GM06990 (cell line): ENCODE results near the gene KCNA10.

Experiments used
- DNase-seq: peaks from one replicate; pipeline ENCODE4 v3.0.0-alpha.2; 2011; ENCODE audit not compliant: insufficient read length; ENCODE audit errors: extremely low read depth
- H3K27me3 ChIP-seq: replicated peaks from 2 replicates; pipeline ENCODE4 v1.6.0; 2011; ENCODE audit warnings: low read length; ENCODE audit not compliant: control insufficient read depth, insufficient read depth
- H3K36me3 ChIP-seq: 2 replicates; pipeline ENCODE4 v1.5.1; 2011; ENCODE audit warnings: low read length; ENCODE audit not compliant: control insufficient read depth, insufficient read depth
- H3K4me3 ChIP-seq: replicated peaks from 2 replicates; pipeline ENCODE4 v1.5.1; 2011; ENCODE audit warnings: low read depth, mild to moderate bottlenecking, control low read depth, low read length
- TF ChIP-seq, protein P1 (sequence below): IDR thresholded peaks from 2 replicates; pipeline ENCODE4 v1.5.1; 2011; ENCODE audit warnings: low read length, control low read depth, mild to moderate bottlenecking, inconsistent platforms; ENCODE audit not compliant: insufficient read depth, poor library complexity, severe bottlenecking

KCNA10 gene

GRCh38 chr1:110493059-110493699, 25.8 kb downstream of the KCNA10 start:
- DNase-seq, result no peak
- TF ChIP-seq, protein P1, sequence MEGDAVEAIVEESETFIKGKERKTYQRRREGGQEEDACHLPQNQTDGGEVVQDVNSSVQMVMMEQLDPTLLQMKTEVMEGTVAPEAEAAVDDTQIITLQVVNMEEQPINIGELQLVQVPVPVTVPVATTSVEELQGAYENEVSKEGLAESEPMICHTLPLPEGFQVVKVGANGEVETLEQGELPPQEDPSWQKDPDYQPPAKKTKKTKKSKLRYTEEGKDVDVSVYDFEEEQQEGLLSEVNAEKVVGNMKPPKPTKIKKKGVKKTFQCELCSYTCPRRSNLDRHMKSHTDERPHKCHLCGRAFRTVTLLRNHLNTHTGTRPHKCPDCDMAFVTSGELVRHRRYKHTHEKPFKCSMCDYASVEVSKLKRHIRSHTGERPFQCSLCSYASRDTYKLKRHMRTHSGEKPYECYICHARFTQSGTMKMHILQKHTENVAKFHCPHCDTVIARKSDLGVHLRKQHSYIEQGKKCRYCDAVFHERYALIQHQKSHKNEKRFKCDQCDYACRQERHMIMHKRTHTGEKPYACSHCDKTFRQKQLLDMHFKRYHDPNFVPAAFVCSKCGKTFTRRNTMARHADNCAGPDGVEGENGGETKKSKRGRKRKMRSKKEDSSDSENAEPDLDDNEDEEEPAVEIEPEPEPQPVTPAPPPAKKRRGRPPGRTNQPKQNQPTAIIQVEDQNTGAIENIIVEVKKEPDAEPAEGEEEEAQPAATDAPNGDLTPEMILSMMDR, result no peak
- Histone ChIP-seq H3K4me3 (no peak overlapping the region), H3K27me3 (no peaks in the 10 kb centered on the region; the same call in 1 of the 2 replicates), H3K36me3 (no peaks in the 10 kb centered on the region)

GRCh38 chr1:110492573-110492972, 26.4 kb downstream of the KCNA10 start:
- Histone ChIP-seq H3K4me3 (no peak overlapping the region), H3K27me3 (no peaks in the 10 kb centered on the region; the same call in 1 of the 2 replicates), H3K36me3 (no peaks in the 10 kb centered on the region)
- DNase-seq, result no peak
- TF ChIP-seq, protein P1, result no peak

GRCh38 chr1:110490791-110491451, 28.1 kb downstream of the KCNA10 start:
- H3K27me3 ChIP-seq, result no peaks in the 10 kb centered on the region; the same call in 1 of the 2 replicates
- TF ChIP-seq, protein P1, result no peak
- no peak for DNase-seq
- H3K4me3 ChIP-seq, result no peak overlapping the region
- H3K36me3 ChIP-seq, result no peaks in the 10 kb centered on the region

GRCh38 chr1:110489973-110490542, 28.9 kb downstream of the KCNA10 start:
- H3K36me3 ChIP-seq, result no peaks in the 10 kb centered on the region
- H3K4me3 ChIP-seq, result no peak overlapping the region
- DNase-seq, result no peak

DNA sequence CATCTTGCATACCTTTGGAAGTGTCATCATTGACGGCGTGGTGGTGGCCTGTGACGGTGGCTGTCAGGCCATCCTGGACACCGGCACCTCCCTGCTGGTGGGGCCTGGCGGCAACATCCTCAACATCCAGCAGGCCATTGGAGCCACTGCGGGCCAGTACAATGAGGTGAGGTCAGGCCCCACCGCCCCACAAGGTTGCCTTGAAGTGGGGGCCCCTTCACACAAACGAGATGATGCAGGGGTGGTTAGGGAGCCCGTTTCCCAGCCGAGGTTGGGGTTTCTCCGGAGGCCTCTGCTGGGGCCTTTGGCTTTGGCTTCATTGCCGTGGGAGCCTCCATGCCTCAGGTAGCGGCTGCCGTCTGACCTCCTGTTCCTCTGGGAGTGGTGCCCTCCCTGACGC, 29.6 kb downstream of the KCNA10 start:
- H3K4me3 ChIP-seq, result no peak overlapping the region
- H3K36me3 ChIP-seq, result no peaks in the 10 kb centered on the region
- TF ChIP-seq, protein P1, result no peak
- peaks cover 1% of the 10 kb centered on the region; the same call in 1 of the 2 replicates for H3K27me3 ChIP-seq
- no peak for DNase-seq

More at GRCh38 chr1:110489973-110490542, 28.9 kb downstream of the KCNA10 start:
- no peaks in the 10 kb centered on the region; the same call in 1 of the 2 replicates for H3K27me3 ChIP-seq
- TF ChIP-seq, protein P1, result no peak
